ENCODE results near the gene TCF7. TPM values are rescaled to one million over a fixed set of nuclear protein-coding genes. Genes with fewer than 3 reads are reported as not detected.
A peak's percentile ranks its signal among the peaks of the same experiment; 100 is the strongest.

TCF7 gene
- total RNA-seq, 3 donors from 2014 or later, result 1.9 to 6.8 (median 4.4) TPM

GRCh38 chr5:134119720-134120119 lies 5.2 kb downstream of the TCF7 start:
- no peaks in the 10 kb centered on the region for H3K4me1 ChIP-seq (ENCODE audit: low read depth)
- H3K9me3 ChIP-seq, result no peaks in the 10 kb centered on the region
- DNase-seq (no peak), ATAC-seq (no peak)
- no peaks in the 10 kb centered on the region for H3K36me3 ChIP-seq (ENCODE audit: low read depth)
- intact Hi-C loops (cut with DNase I, micrococcal nuclease), result no loop called here
- TF ChIP-seq CTCF (IDR thresholded peaks at IDR 0.05), result no peak
- no peak overlapping the region for H3K4me3 ChIP-seq

- TF ChIP-seq CTCF (IDR thresholded peaks at IDR 0.05), result no peak
- intact Hi-C loops (cut with DNase I, micrococcal nuclease), result no loop called here
- Histone ChIP-seq H3K9me3 (no peaks in the 10 kb centered on the region), H3K36me3 (ENCODE audit: low read depth) (no peaks in the 10 kb centered on the region), H3K4me3 (no peak overlapping the region), H3K4me1 (ENCODE audit: low read depth) (no peaks in the 10 kb centered on the region)
- no peak for ATAC-seq
- DNase-seq, result no peak
These were observed 6.1 kb downstream of the TCF7 start for GRCh38 chr5:134120386-134121138.

- no peak for TF ChIP-seq CTCF (IDR thresholded peaks at IDR 0.05)
- Histone ChIP-seq H3K4me1 (ENCODE audit: low read depth) (no peaks in the 10 kb centered on the region), H3K9me3 (no peaks in the 10 kb centered on the region), H3K36me3 (ENCODE audit: low read depth) (no peaks in the 10 kb centered on the region), H3K4me3 (no peak overlapping the region)
- intact Hi-C loops (cut with DNase I, micrococcal nuclease), result no loop called here
- ATAC-seq (peak; percentile 68), DNase-seq (peak in 2 of 3 donors; percentile 38 to 78)
These were observed 8.0 kb downstream of the TCF7 start for GRCh38 chr5:134122530-134122929.

- Histone ChIP-seq H3K4me1 (ENCODE audit: low read depth) (no peaks in the 10 kb centered on the region), H3K36me3 (ENCODE audit: low read depth) (no peaks in the 10 kb centered on the region), H3K9me3 (no peaks in the 10 kb centered on the region), H3K4me3 (no peak overlapping the region)
- DNase-seq (no peak), ATAC-seq (no peak)
- intact Hi-C loops (cut with DNase I, micrococcal nuclease), result no loop called here
- TF ChIP-seq CTCF (IDR thresholded peaks at IDR 0.05), result no peak
These were observed 8.9 kb downstream of the TCF7 start for GRCh38 chr5:134123360-134123759.

- peak; percentile 6 for ATAC-seq
These were observed 10.0 kb downstream of the TCF7 start for GRCh38 chr5:134124289-134125038.

More at GRCh38 chr5:134124289-134125038, 10.0 kb downstream of the TCF7 start:
- H3K4me1 ChIP-seq (ENCODE audit: low read depth), result no peaks in the 10 kb centered on the region
- H3K4me3 ChIP-seq, result no peak overlapping the region
- DNase-seq, result no peak
- intact Hi-C loops (cut with DNase I, micrococcal nuclease), result no loop called here
- no peak for TF ChIP-seq CTCF (IDR thresholded peaks at IDR 0.05)
- no peaks in the 10 kb centered on the region for H3K9me3 ChIP-seq
- no peaks in the 10 kb centered on the region for H3K36me3 ChIP-seq (ENCODE audit: low read depth)

Measured in mucosa of descending colon (tissue), 3 donors.